Common myeloid progenitor, CD34-positive (primary cell): ENCODE data around the gene DEGS2.
A peak's percentile ranks its signal among the peaks of the same experiment; 100 is the strongest.
"Not testable (repeated sequence)": the region's sequence is repeated elsewhere in the genome, so short reads cannot be mapped to it uniquely, and the experiment has no call there.

ENCODE experiments used
- CTCF ChIA-PET: fragments of 350-600 bp; sonication (Branson Sonifier 250); formaldehyde crosslinking; loops from one replicate; lab custom pipeline; 2021; ENCODE audit warnings: antibody characterized with exemption; lab: Charles Lee
- POLR2A ChIA-PET: fragments of 350-600 bp; sonication (Branson Sonifier 250); formaldehyde crosslinking; loops from one replicate; lab custom pipeline; 2021; ENCODE audit warnings: antibody characterized with exemption; lab: Charles Lee
- DNase-seq, 3 donors: peaks; one replicate each; pipeline versions ENCODE4 v3.0.0 to v3.0.0-alpha.2; 2013
- H3K27ac ChIP-seq, 2 experiments: 1 replicate in 1 of 2; 2 replicates in 1 of 2; pipeline ENCODE4 v1.7.0; 2013; ENCODE audit warnings: inconsistent platforms in 2 of 2, low read length in 2 of 2, mild to moderate bottlenecking in 2 of 2, low read depth in 1 of 2, moderate library complexity in 1 of 2; ENCODE audit not compliant: severe bottlenecking in 2 of 2, insufficient read depth in 1 of 2, poor library complexity in 1 of 2
- H3K27me3 ChIP-seq, 5 experiments: replicated peaks in 2 of 5; 1 replicate in 3 of 5; 2 replicates in 2 of 5; pipeline versions ENCODE4 v1.6.1 to v1.7.0; 2013; ENCODE audit warnings: low read length in 4 of 5, mild to moderate bottlenecking in 2 of 5, moderate library complexity in 2 of 5, inconsistent platforms in 1 of 5; ENCODE audit not compliant: insufficient read depth in 5 of 5, control insufficient read depth in 4 of 5
- H3K36me3 ChIP-seq, 4 experiments: 1 replicate in 2 of 4; 2 replicates in 2 of 4; pipeline versions ENCODE4 v1.6.1 to v1.7.0; 2013; ENCODE audit warnings: low read length in 3 of 4, control low read depth in 1 of 4, mild to moderate bottlenecking in 1 of 4; ENCODE audit not compliant: control insufficient read depth in 4 of 4, insufficient read depth in 4 of 4
- H3K4me1 ChIP-seq, 4 experiments: 1 replicate in 3 of 4; 2 replicates in 1 of 4; pipeline versions ENCODE4 v1.6.1 to v1.7.1; 2013; ENCODE audit warnings: low read length in 3 of 4, mild to moderate bottlenecking in 3 of 4, control low read depth in 1 of 4, inconsistent platforms in 1 of 4, moderate library complexity in 1 of 4; ENCODE audit not compliant: control insufficient read depth in 4 of 4, insufficient read depth in 4 of 4; ENCODE audit errors: control extremely low read depth in 1 of 4
- H3K4me3 ChIP-seq, 7 experiments: 1 replicate in 4 of 7; 2 replicates in 3 of 7; pipeline versions ENCODE4 v1.5.1 to v1.7.0; 2013; ENCODE audit warnings: mild to moderate bottlenecking in 7 of 7, low read length in 6 of 7, moderate library complexity in 6 of 7, inconsistent platforms in 2 of 7, low read depth in 2 of 7, control low read depth in 1 of 7; ENCODE audit not compliant: insufficient read depth in 4 of 7, control insufficient read depth in 1 of 7; ENCODE audit errors: extremely low read depth in 1 of 7
- H3K9me3 ChIP-seq, 5 experiments: 1 replicate in 4 of 5; 2 replicates in 1 of 5; pipeline versions ENCODE4 v1.6.1 to v1.7.1; 2013; ENCODE audit warnings: low read length in 4 of 5, mild to moderate bottlenecking in 2 of 5, inconsistent platforms in 1 of 5, low read depth in 1 of 5, moderate library complexity in 1 of 5; ENCODE audit not compliant: control insufficient read depth in 4 of 5, insufficient read depth in 2 of 5; ENCODE audit errors: control extremely low read depth in 1 of 5
- WGBS: methylation state at CpG from one replicate; pipeline ENCODE4 v1.1.5; 2013; ENCODE audit not compliant: insufficient coverage; 5-methylcytosine and 5-hydroxymethylcytosine counted together

The DEGS2 gene

GRCh38 chr14:100180671-100181070 is 21.2 kb upstream of the DEGS2 start:
- H3K9me3 ChIP-seq, DNase-seq, H3K4me3 ChIP-seq, H3K36me3 ChIP-seq, POLR2A ChIA-PET, H3K27me3 ChIP-seq, H3K4me1 ChIP-seq, H3K27ac ChIP-seq: not testable (repeated sequence)
- no CpG with 5 or more reads among the region's 30 CpGs for WGBS
- CTCF ChIA-PET = interaction anchor here (0.6 to 2.1 kb wide), 2 partner anchors 11 to 125 kb away, joined by 3 to 8 read pairs; no protein-coding TSS in a partner anchor

- WGBS = 100% methylated on average over 5 of the region's 7 CpGs
- H3K4me3 ChIP-seq = no peak overlapping the region
- H3K4me1 ChIP-seq = no peaks in the 10 kb centered on the region
- POLR2A ChIA-PET = no interaction called here
- H3K27ac ChIP-seq = no peak overlapping the region
- CTCF ChIA-PET = interaction anchor here (1.1 to 2.1 kb wide), 2 partner anchors 13 to 23 kb away, joined by 4 to 8 read pairs; no protein-coding TSS in a partner anchor
- no peak for DNase-seq
- H3K36me3 ChIP-seq = no peaks in the 10 kb centered on the region
- H3K9me3 ChIP-seq = no peaks in the 10 kb centered on the region
- H3K27me3 ChIP-seq = no peaks in the 10 kb centered on the region
Measured at GRCh38 chr14:100178691-100179090, 19.2 kb upstream of the DEGS2 start.

- POLR2A ChIA-PET = no interaction called here
- CTCF ChIA-PET = interaction anchor here (1.2 to 1.5 kb wide), 2 partner anchors 15 to 68 kb away, joined by 3 read pairs; no protein-coding TSS in a partner anchor
- no peaks in the 10 kb centered on the region for H3K36me3 ChIP-seq
- H3K4me3 ChIP-seq = no peak overlapping the region
- H3K4me1 ChIP-seq = peaks cover 0 to 3% (median 0%) of the 10 kb centered on the region in 4 experiments
- H3K27me3 ChIP-seq = no peaks in the 10 kb centered on the region
- H3K27ac ChIP-seq = no peak overlapping the region
- 96% methylated on average over 10 of the region's 14 CpGs for WGBS
- H3K9me3 ChIP-seq = no peaks in the 10 kb centered on the region
- no peak for DNase-seq
Measured at GRCh38 chr14:100176811-100177327, 17.4 kb upstream of the DEGS2 start.

GRCh38 chr14:100173353-100173752 is 13.9 kb upstream of the DEGS2 start:
- no peak for DNase-seq
- Histone ChIP-seq H3K36me3 (no peaks in the 10 kb centered on the region), H3K4me3 (no peak overlapping the region), H3K4me1 (peaks cover 7 to 16% (median 9%) of the 10 kb centered on the region in 4 experiments), H3K9me3 (no peaks in the 10 kb centered on the region), H3K27ac (no peak overlapping the region), H3K27me3 (no peaks in the 10 kb centered on the region)
- CTCF ChIA-PET = interaction anchor here (2.9 kb wide), 1 partner anchor 20 kb away, joined by 12 read pairs; no protein-coding TSS in a partner anchor
- POLR2A ChIA-PET = no interaction called here
- WGBS = 80% methylated on average over 2 of the region's 7 CpGs

GRCh38 chr14:100172811-100173210 is 13.4 kb upstream of the DEGS2 start:
- ChIA-PET POLR2A (no interaction called here), CTCF (interaction anchor here (1.1 to 2.9 kb wide), 2 partner anchors 11 to 20 kb away, joined by 3 to 12 read pairs; no protein-coding TSS in a partner anchor)
- H3K27me3 ChIP-seq = no peaks in the 10 kb centered on the region
- no peaks in the 10 kb centered on the region for H3K9me3 ChIP-seq
- H3K27ac ChIP-seq = no peak overlapping the region
- H3K4me1 ChIP-seq = peaks cover 7 to 19% (median 12%) of the 10 kb centered on the region in 4 experiments
- 93% methylated on average over 5 of the region's 5 CpGs for WGBS
- no peaks in the 10 kb centered on the region for H3K36me3 ChIP-seq
- no peak for DNase-seq
- H3K4me3 ChIP-seq = no peak overlapping the region

GRCh38 chr14:100170880-100171279 is 11.4 kb upstream of the DEGS2 start:
- 100% methylated on average over 2 of the region's 2 CpGs for WGBS

GRCh38 chr14:100168506-100168905 is 9.1 kb upstream of the DEGS2 start:
- Histone ChIP-seq H3K27ac (no peak overlapping the region), H3K27me3 (no peaks in the 10 kb centered on the region), H3K9me3 (no peaks in the 10 kb centered on the region), H3K4me3 (peak overlapping the region in 1 of 7 experiments; percentile 10), H3K36me3 (no peaks in the 10 kb centered on the region), H3K4me1 (peaks cover 7 to 33% (median 25%) of the 10 kb centered on the region in 4 experiments)
- ChIA-PET CTCF (no interaction called here), POLR2A (no interaction called here)
- WGBS = no CpG with 5 or more reads among the region's 1 CpG
- peak in 2 of 3 donors; percentile 85 to 91 for DNase-seq

More at GRCh38 chr14:100170880-100171279, 11.4 kb upstream of the DEGS2 start:
- ChIA-PET POLR2A (no interaction called here), CTCF (interaction anchor here (1.4 kb wide), 1 partner anchor 22 kb away, joined by 4 read pairs; no protein-coding TSS in a partner anchor)
- no peak overlapping the region for H3K27ac ChIP-seq
- H3K36me3 ChIP-seq = no peaks in the 10 kb centered on the region
- DNase-seq = no peak
- H3K9me3 ChIP-seq = no peaks in the 10 kb centered on the region
- no peak overlapping the region for H3K4me3 ChIP-seq
- peaks cover 7 to 33% (median 25%) of the 10 kb centered on the region in 4 experiments for H3K4me1 ChIP-seq
- H3K27me3 ChIP-seq = no peaks in the 10 kb centered on the region
